Spleen (tissue), 11 donors: Measurements from ENCODE around the gene SRXN1. TPM values are rescaled to one million over a fixed set of nuclear protein-coding genes. Genes with fewer than 3 reads are reported as not detected.

Experiments
- DNase-seq: peaks from one replicate; pipeline ENCODE4 v3.0.0-alpha.2; 2020
- H3K27ac ChIP-seq, 8 donors: fragments of 200-600 bp; sonication (generic) in 7 of 8; 1 replicate in 4 of 8; 2 replicates in 4 of 8; pipeline versions ENCODE4 v1.5.0 to v1.8.0; 2016 to 2021; ENCODE audit warnings: inconsistent platforms in 4 of 8, mild to moderate bottlenecking in 4 of 8, moderate library complexity in 1 of 8
- H3K27me3 ChIP-seq, 7 donors: fragments of 200-600 bp; sonication (generic) in 6 of 7; replicated peaks in 1 of 7; 1 replicate in 4 of 7; 2 replicates in 3 of 7; pipeline versions ENCODE4 v1.5.0 to v1.8.0; 2016 to 2021; ENCODE audit warnings: inconsistent platforms in 3 of 7, mild to moderate bottlenecking in 1 of 7
- H3K36me3 ChIP-seq, 6 donors: fragments of 200-600 bp; sonication (generic) in 5 of 6; 1 replicate in 4 of 6; 2 replicates in 2 of 6; pipeline versions ENCODE4 v1.5.0 to v1.8.0; 2016 to 2021; ENCODE audit warnings: inconsistent platforms in 2 of 6
- H3K4me1 ChIP-seq, 6 donors: fragments of 200-600 bp; sonication (generic) in 5 of 6; 1 replicate in 3 of 6; 2 replicates in 3 of 6; pipeline versions ENCODE4 v1.5.0 to v1.8.0; 2016 to 2021; ENCODE audit warnings: inconsistent platforms in 3 of 6
- H3K4me3 ChIP-seq, 8 donors: fragments of 200-600 bp; sonication (generic) in 7 of 8; 1 replicate in 4 of 8; 2 replicates in 4 of 8; pipeline versions ENCODE4 v1.5.0 to v1.8.0; 2016 to 2021; ENCODE audit warnings: inconsistent platforms in 4 of 8, mild to moderate bottlenecking in 4 of 8, moderate library complexity in 2 of 8
- H3K9me3 ChIP-seq, 8 donors: fragments of 200-600 bp; sonication (generic) in 7 of 8; 1 replicate in 4 of 8; 2 replicates in 4 of 8; pipeline versions ENCODE4 v1.5.0 to v1.8.0; 2016 to 2021; ENCODE audit warnings: inconsistent platforms in 4 of 8
- POLR2A ChIP-seq, 3 donors: fragments of 450-650 bp; IDR thresholded peaks; one replicate each; pipeline ENCODE4 v1.5.1; 2017; ENCODE audit warnings: antibody characterized with exemption in 3 of 3, mild to moderate bottlenecking in 1 of 3
- POLR2AphosphoS5 ChIP-seq, 3 donors: sonication (generic); formaldehyde crosslinking; IDR thresholded peaks; one replicate each; pipeline ENCODE4 v1.5.1; 2017; ENCODE audit warnings: antibody characterized with exemption in 3 of 3
- WGBS, 5 donors: extraction: QIAGEN DNeasy Blood & Tissue Kit in 3 of 5; methylation state at CpG; one replicate each; pipeline versions ENCODE4 v1.1.5 to v1.1.7; 2013 to 2018; 5-methylcytosine and 5-hydroxymethylcytosine counted together
- intact Hi-C: fragments of 100-400 bp; cut with DNase I; formaldehyde crosslinking; loops from one replicate; pipeline ENCODE4 v1.15.0; 2023; ENCODE audit warnings: low total_unique reads
- polyA plus RNA-seq, 3 donors: library from polyadenylated mRNA; stranded (reverse); fragments of 200-250 nt; gene quantifications; one replicate each; pipeline ENCODE4 v1.2.1, GENCODE V29; 2013
- total RNA-seq, 7 donors: library from RNA; depleted of rRNA in 3 of 7; stranded (reverse); fragments of >200 nt in 3 of 7; fragmentation: NEBNext Ultra II Directional in 4 of 7; extraction: Animal tissue kit (Norgen Biotek cat#: 25700) in 4 of 7; gene quantifications; one replicate each; pipeline versions ENCODE4 v1.1.0 to v1.2.1, GENCODE V29; 2016 to 2021
- TF ChIP-seq, protein P1 (sequence below), 11 experiments: fragments of 200-600 bp in 7 of 11; fragments of 450-650 bp in 4 of 11; sonication (generic) in 4 of 11; IDR thresholded peaks in 8 of 11; conservative IDR thresholded peaks in 3 of 11; 1 replicate in 7 of 11; 2 replicates in 4 of 11; pipeline versions ENCODE4 v1.4.0 to v1.8.0; 2016 to 2021; ENCODE audit warnings: antibody characterized with exemption in 11 of 11, inconsistent platforms in 4 of 11, mild to moderate bottlenecking in 1 of 11
- donor health status: healthy with polysubstance abuse.
- donor health status: DM: no; HTN: no; CAD: no; lungs with moderate emphysema.
- donor health status: DM: no; HTN: no; CAD: no.
- donor health status: Bipolar disorder and iron deficiency.
- donor health status: healthy.
- donor health status: DM: no; HTN: no; CAD: no.
- donor health status: DM: yes; HTN: yes; CAD: no.

Gene SRXN1
- total and polyA plus RNA-seq, 10 donors, result 4.5 to 31.3 (median 12.7) TPM

GRCh38 chr20:680638-681187 is 27.7 kb upstream of the SRXN1 start:
- Histone ChIP-seq H3K27me3 (peaks cover 0 to 91% (median 36%) of the 10 kb centered on the region in 7 donors), H3K9me3 (no peaks in the 10 kb centered on the region), H3K4me1 (peaks cover 0 to 16% (median 12%) of the 10 kb centered on the region in 6 donors), H3K27ac (no peak overlapping the region), H3K36me3 (no peaks in the 10 kb centered on the region), H3K4me3 (no peak overlapping the region)
- intact Hi-C loops, result no loop called here
- 76 to 91% (median 82%) methylated on average over 2 of the region's 2 CpGs for WGBS, 5 donors
- TF ChIP-seq, protein P1, sequence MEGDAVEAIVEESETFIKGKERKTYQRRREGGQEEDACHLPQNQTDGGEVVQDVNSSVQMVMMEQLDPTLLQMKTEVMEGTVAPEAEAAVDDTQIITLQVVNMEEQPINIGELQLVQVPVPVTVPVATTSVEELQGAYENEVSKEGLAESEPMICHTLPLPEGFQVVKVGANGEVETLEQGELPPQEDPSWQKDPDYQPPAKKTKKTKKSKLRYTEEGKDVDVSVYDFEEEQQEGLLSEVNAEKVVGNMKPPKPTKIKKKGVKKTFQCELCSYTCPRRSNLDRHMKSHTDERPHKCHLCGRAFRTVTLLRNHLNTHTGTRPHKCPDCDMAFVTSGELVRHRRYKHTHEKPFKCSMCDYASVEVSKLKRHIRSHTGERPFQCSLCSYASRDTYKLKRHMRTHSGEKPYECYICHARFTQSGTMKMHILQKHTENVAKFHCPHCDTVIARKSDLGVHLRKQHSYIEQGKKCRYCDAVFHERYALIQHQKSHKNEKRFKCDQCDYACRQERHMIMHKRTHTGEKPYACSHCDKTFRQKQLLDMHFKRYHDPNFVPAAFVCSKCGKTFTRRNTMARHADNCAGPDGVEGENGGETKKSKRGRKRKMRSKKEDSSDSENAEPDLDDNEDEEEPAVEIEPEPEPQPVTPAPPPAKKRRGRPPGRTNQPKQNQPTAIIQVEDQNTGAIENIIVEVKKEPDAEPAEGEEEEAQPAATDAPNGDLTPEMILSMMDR (IDR thresholded peaks at IDR 0.05 in 8 of 11, conservative IDR thresholded peaks at IDR 0.05 in 3 of 11), result no peak
- DNase-seq, result no peak

GRCh38 chr20:677957-678356 is 25.0 kb upstream of the SRXN1 start:
- no peak overlapping the region for H3K27ac ChIP-seq
- no peaks in the 10 kb centered on the region for H3K36me3 ChIP-seq
- peaks cover 0 to 96% (median 58%) of the 10 kb centered on the region in 7 donors for H3K27me3 ChIP-seq
- H3K4me3 ChIP-seq, result no peak overlapping the region
- DNase-seq, result no peak
- H3K9me3 ChIP-seq, result no peaks in the 10 kb centered on the region
- intact Hi-C loops, result no loop called here
- no peak for TF ChIP-seq POLR2A (IDR thresholded peaks at IDR 0.05)
- TF ChIP-seq, protein P1 (IDR thresholded peaks at IDR 0.05 in 8 of 11, conservative IDR thresholded peaks at IDR 0.05 in 3 of 11), result no peak
- TF ChIP-seq POLR2AphosphoS5 (IDR thresholded peaks at IDR 0.05), result no peak
- 79 to 88% (median 85%) methylated on average over 5 of the region's 5 CpGs for WGBS, 5 donors
- peaks cover 0 to 26% (median 21%) of the 10 kb centered on the region in 6 donors for H3K4me1 ChIP-seq

GRCh38 chr20:676967-677366 is 24.0 kb upstream of the SRXN1 start:
- intact Hi-C loops, result no loop called here
- WGBS, 5 donors, result 52 to 71% (median 59%) methylated on average over 2 to 3 of the region's 3 CpGs
- TF ChIP-seq POLR2A (IDR thresholded peaks at IDR 0.05), result no peak
- no peak for TF ChIP-seq POLR2AphosphoS5 (IDR thresholded peaks at IDR 0.05)
- TF ChIP-seq, protein P1 (IDR thresholded peaks at IDR 0.05 in 8 of 11, conservative IDR thresholded peaks at IDR 0.05 in 3 of 11), result no peak
- Histone ChIP-seq H3K9me3 (no peaks in the 10 kb centered on the region), H3K4me3 (no peak overlapping the region), H3K27ac (no peak overlapping the region), H3K4me1 (peaks cover 0 to 29% (median 21%) of the 10 kb centered on the region in 6 donors), H3K27me3 (peaks cover 0 to 96% (median 61%) of the 10 kb centered on the region in 7 donors), H3K36me3 (no peaks in the 10 kb centered on the region)
- no peak for DNase-seq

DNA sequence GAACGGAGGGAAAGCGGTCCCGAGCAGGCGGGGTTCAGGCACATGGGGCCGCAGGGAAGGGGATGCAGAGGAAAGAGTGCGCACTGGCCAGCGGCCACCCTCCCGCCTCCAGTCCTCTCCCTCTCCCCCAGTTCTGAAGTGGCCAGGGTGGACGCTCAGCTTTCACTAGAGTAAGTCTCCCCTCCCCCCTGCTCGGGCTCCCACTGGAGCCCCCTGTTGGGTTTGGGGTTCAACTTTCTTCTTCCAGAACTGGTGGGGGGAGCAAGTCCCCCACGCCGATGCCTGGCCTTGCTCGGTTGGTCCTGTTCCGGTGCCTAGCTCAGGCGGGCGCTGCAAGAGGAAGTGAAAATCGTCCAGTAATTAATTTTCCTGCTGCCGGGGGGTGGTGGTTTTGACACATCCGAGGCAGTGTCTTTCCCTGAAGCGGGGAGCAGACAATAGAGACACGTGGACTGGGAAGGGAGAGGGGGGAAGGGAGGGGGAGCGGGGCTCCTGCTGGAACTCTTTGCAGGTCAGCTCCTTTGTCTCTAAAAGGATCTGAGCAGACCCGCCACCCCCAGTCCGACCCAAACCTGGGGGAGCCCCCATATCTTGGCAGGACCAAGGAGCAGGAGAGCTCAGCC is 23.4 kb upstream of the SRXN1 start:
- Histone ChIP-seq H3K4me1 (peaks cover 0 to 29% (median 21%) of the 10 kb centered on the region in 6 donors), H3K27me3 (peaks cover 0 to 97% (median 67%) of the 10 kb centered on the region in 7 donors), H3K4me3 (peak overlapping the region in 2 of 8 donors; percentile 1 to 48), H3K36me3 (no peaks in the 10 kb centered on the region), H3K9me3 (no peaks in the 10 kb centered on the region), H3K27ac (no peak overlapping the region)
- DNase-seq, result no peak
- TF ChIP-seq POLR2AphosphoS5 (IDR thresholded peaks at IDR 0.05), result no peak
- TF ChIP-seq, protein P1 (IDR thresholded peaks at IDR 0.05 in 8 of 11, conservative IDR thresholded peaks at IDR 0.05 in 3 of 11), result no peak
- no peak for TF ChIP-seq POLR2A (IDR thresholded peaks at IDR 0.05)
- 2 to 5% (median 3%) methylated on average over 14 to 24 of the region's 24 CpGs for WGBS, 5 donors
- intact Hi-C loops, result no loop called here
